A549 (cell line): Measurements from ENCODE around the gene ELK1.

ENCODE experiments used
- CBX8 ChIP-seq: fragments of 200-600 bp; sonication (generic); IDR thresholded peaks from 2 replicates; pipeline ENCODE4 v1.6.1; 2016
- CTCF ChIP-seq: fragments of >200 bp; sonication (Bioruptor Twin); formaldehyde crosslinking; IDR thresholded peaks from 3 replicates; pipeline ENCODE4 v1.5.1; 2016
- MAX ChIP-seq: IDR thresholded peaks from 2 replicates; pipeline ENCODE4 v1.6.1; 2012
- MYC ChIP-seq: IDR thresholded peaks from 2 replicates; pipeline ENCODE4 v1.6.1; 2012; ENCODE audit warnings: mild to moderate bottlenecking, inconsistent platforms, low read length, improper control_type of control experiment, borderline replicate concordance
- POLR2A ChIP-seq: IDR thresholded peaks from 2 replicates; pipeline ENCODE4 v1.6.1; 2012; ENCODE audit warnings: mild to moderate bottlenecking, low read length
- RAD21 ChIP-seq, 2 experiments: fragments of >200 bp in 1 of 2; sonication (Bioruptor Twin) in 1 of 2; formaldehyde crosslinking in 1 of 2; IDR thresholded peaks in 1 of 2; conservative IDR thresholded peaks in 1 of 2; 2 replicates in 1 of 2; 3 replicates in 1 of 2; pipeline ENCODE4 v1.6.1; 2012 to 2018; ENCODE audit warnings: inconsistent platforms in 1 of 2
- RNF2 ChIP-seq: fragments of 200-600 bp; sonication (generic); IDR thresholded peaks from 2 replicates; pipeline ENCODE4 v1.6.1; 2016; ENCODE audit warnings: low read depth, mild to moderate bottlenecking, antibody characterized with exemption, moderate library complexity, borderline replicate concordance
- SREBF2 ChIP-seq: fragments of 450-650 bp; IDR thresholded peaks from 2 replicates; pipeline ENCODE4 v1.6.1; 2014; ENCODE audit warnings: mild to moderate bottlenecking, moderate library complexity
- ZSCAN20 ChIP-seq: fragments of 250-450 bp; sonication (Bioruptor Pico); IDR thresholded peaks from 2 replicates; pipeline ENCODE4 v1.8.0; 2022; ENCODE audit warnings: mild to moderate bottlenecking, moderate library complexity
- TF ChIP-seq, protein P1 (sequence below): IDR thresholded peaks from 2 replicates; pipeline ENCODE4 v1.6.1; 2012
- TF ChIP-seq, protein P2 (sequence below): fragments of 450-650 bp; IDR thresholded peaks from 2 replicates; pipeline ENCODE4 v1.6.1; 2014; ENCODE audit warnings: antibody characterized with exemption
- TF ChIP-seq, protein P3 (sequence below): fragments of 200-600 bp; sonication (generic); IDR thresholded peaks from 2 replicates; pipeline ENCODE4 v1.6.1; 2016; ENCODE audit warnings: antibody characterized with exemption, mild to moderate bottlenecking, moderate library complexity

- TF ChIP-seq RAD21 (conservative IDR thresholded peaks at IDR 0.05 in 1 of 2, IDR thresholded peaks at IDR 0.05 in 1 of 2) (no peak), POLR2A (no peak), CTCF (no peak), RNF2 (no peak), MYC (no peak), MAX (no peak), CBX8 (no peak), ZSCAN20 (CRISPR knock-in tag) (no peak), SREBF2 (no peak)
- TF ChIP-seq, protein P1, sequence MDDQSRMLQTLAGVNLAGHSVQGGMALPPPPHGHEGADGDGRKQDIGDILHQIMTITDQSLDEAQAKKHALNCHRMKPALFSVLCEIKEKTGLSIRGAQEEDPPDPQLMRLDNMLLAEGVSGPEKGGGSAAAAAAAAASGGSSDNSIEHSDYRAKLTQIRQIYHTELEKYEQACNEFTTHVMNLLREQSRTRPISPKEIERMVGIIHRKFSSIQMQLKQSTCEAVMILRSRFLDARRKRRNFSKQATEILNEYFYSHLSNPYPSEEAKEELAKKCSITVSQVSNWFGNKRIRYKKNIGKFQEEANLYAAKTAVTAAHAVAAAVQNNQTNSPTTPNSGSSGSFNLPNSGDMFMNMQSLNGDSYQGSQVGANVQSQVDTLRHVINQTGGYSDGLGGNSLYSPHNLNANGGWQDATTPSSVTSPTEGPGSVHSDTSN: no peak
- TF ChIP-seq, protein P2, sequence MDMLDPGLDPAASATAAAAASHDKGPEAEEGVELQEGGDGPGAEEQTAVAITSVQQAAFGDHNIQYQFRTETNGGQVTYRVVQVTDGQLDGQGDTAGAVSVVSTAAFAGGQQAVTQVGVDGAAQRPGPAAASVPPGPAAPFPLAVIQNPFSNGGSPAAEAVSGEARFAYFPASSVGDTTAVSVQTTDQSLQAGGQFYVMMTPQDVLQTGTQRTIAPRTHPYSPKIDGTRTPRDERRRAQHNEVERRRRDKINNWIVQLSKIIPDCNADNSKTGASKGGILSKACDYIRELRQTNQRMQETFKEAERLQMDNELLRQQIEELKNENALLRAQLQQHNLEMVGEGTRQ: no peak
- TF ChIP-seq, protein P3, sequence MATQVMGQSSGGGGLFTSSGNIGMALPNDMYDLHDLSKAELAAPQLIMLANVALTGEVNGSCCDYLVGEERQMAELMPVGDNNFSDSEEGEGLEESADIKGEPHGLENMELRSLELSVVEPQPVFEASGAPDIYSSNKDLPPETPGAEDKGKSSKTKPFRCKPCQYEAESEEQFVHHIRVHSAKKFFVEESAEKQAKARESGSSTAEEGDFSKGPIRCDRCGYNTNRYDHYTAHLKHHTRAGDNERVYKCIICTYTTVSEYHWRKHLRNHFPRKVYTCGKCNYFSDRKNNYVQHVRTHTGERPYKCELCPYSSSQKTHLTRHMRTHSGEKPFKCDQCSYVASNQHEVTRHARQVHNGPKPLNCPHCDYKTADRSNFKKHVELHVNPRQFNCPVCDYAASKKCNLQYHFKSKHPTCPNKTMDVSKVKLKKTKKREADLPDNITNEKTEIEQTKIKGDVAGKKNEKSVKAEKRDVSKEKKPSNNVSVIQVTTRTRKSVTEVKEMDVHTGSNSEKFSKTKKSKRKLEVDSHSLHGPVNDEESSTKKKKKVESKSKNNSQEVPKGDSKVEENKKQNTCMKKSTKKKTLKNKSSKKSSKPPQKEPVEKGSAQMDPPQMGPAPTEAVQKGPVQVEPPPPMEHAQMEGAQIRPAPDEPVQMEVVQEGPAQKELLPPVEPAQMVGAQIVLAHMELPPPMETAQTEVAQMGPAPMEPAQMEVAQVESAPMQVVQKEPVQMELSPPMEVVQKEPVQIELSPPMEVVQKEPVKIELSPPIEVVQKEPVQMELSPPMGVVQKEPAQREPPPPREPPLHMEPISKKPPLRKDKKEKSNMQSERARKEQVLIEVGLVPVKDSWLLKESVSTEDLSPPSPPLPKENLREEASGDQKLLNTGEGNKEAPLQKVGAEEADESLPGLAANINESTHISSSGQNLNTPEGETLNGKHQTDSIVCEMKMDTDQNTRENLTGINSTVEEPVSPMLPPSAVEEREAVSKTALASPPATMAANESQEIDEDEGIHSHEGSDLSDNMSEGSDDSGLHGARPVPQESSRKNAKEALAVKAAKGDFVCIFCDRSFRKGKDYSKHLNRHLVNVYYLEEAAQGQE: no peak
Measured at GRCh38 chrX:47586043-47586787, 64.1 kb downstream of the ELK1 start.
